HepG2 (cell line): ENCODE results near the gene KHNYN. TPM values are rescaled to one million over a fixed set of nuclear protein-coding genes. Genes with fewer than 3 reads are reported as not detected.

ENCODE experiments used
- ATAC-seq: fragments of 200-7000 bp; cut with Tn5 transposase; 3 replicates; pipeline ENCODE4 v1.9.1; 2020; ENCODE audit warnings: mild to moderate bottlenecking, moderate library complexity
- BruUV-seq: library from RNA; stranded (reverse); fragments of 400-500 nt; replicated peaks from 2 replicates; lab custom pipeline; 2021; lab: Mats Ljungman, UMichigan
- CTCF ChIA-PET: fragments of 300-600 bp; formaldehyde crosslinking; extraction: SDS; loops from one replicate; lab custom pipeline; 2021; ENCODE audit warnings: low total read pairs, inconsistent platforms, low intra/inter-chr PET ratio; lab: Yijun Ruan, JAX
- POLR2A ChIA-PET: fragments of 350-600 bp; sonication (Branson Sonifier 250); formaldehyde crosslinking; loops from one replicate; lab custom pipeline; 2020; ENCODE audit warnings: antibody characterized with exemption, inconsistent platforms; lab: Yijun Ruan, JAX
- DNase-seq: peaks from one replicate; pipeline ENCODE4 v3.0.0-alpha.2; 2015; ENCODE audit warnings: low spot score
- FAIRE-seq: peaks from 3 replicates; lab custom pipeline; 2011; peaks lifted over from hg19 to GRCh38; lab: Jason Lieb, UNC
- H2AFZ ChIP-seq: one replicate; pipeline ENCODE4 v1.6.1; 2011; ENCODE audit warnings: low read length, inconsistent platforms
- H3K27ac ChIP-seq: fragments of 300-600 bp; 3 replicates; pipeline ENCODE4 v1.8.0; 2011; ENCODE audit warnings: mixed run types, mild to moderate bottlenecking, mixed read lengths, low read length, inconsistent platforms; ENCODE audit not compliant: insufficient read depth; ENCODE audit errors: extremely low read length
- H3K27me3 ChIP-seq, 2 experiments: fragments of 200-600 bp in 1 of 2; 2 replicates in 1 of 2; 3 replicates in 1 of 2; pipeline versions ENCODE4 v1.6.0 to v1.8.0; 2011; ENCODE audit warnings: low read length in 2 of 2, mild to moderate bottlenecking in 2 of 2, moderate library complexity in 2 of 2, inconsistent platforms in 1 of 2; ENCODE audit not compliant: insufficient read depth in 2 of 2, control insufficient read depth in 1 of 2
- H3K36me3 ChIP-seq, 2 experiments: fragments of 200-600 bp in 1 of 2; replicated peaks in 1 of 2; 2 replicates in 1 of 2; 3 replicates in 1 of 2; pipeline versions ENCODE4 v1.5.1 to v1.8.0; 2011; ENCODE audit warnings: low read length in 2 of 2, inconsistent platforms in 1 of 2; ENCODE audit not compliant: insufficient read depth in 2 of 2, control insufficient read depth in 1 of 2
- H3K4me1 ChIP-seq: 2 replicates; pipeline ENCODE4 v1.5.1; 2012; ENCODE audit warnings: low read length, inconsistent platforms; ENCODE audit not compliant: insufficient read depth
- H3K4me2 ChIP-seq: 2 replicates; pipeline ENCODE4 v1.6.0; 2011; ENCODE audit warnings: low read depth, low read length, inconsistent platforms
- H3K4me3 ChIP-seq, 3 experiments: fragments of 200-600 bp in 1 of 3; sonication (generic), shearing (Covaris generic) in 1 of 3; replicated peaks in 1 of 3; 2 replicates each; pipeline ENCODE4 v1.5.1; 2011 to 2016; ENCODE audit warnings: low read length in 3 of 3, inconsistent platforms in 2 of 3, low read depth in 2 of 3, mild to moderate bottlenecking in 2 of 3, control low read depth in 1 of 3, mixed read lengths in 1 of 3; ENCODE audit not compliant: insufficient read depth in 1 of 3
- H3K79me2 ChIP-seq: one replicate; pipeline ENCODE4 v1.6.1; 2011; ENCODE audit warnings: low read length, inconsistent platforms; ENCODE audit not compliant: insufficient read depth
- H3K9ac ChIP-seq: 2 replicates; pipeline ENCODE4 v1.6.0; 2011; ENCODE audit warnings: mild to moderate bottlenecking, low read depth, low read length, inconsistent platforms; ENCODE audit not compliant: insufficient read depth
- H3K9me3 ChIP-seq: 2 replicates; pipeline ENCODE4 v1.5.1; 2012; ENCODE audit warnings: mild to moderate bottlenecking, low read length
- H4K20me1 ChIP-seq: 2 replicates; pipeline ENCODE4 v1.6.0; 2011; ENCODE audit warnings: inconsistent platforms, mild to moderate bottlenecking, low read length, moderate library complexity; ENCODE audit not compliant: insufficient read depth
- CC2D1A ChIP-seq: sonication (generic); formaldehyde crosslinking; IDR thresholded peaks from 2 replicates; pipeline ENCODE4 v1.8.1; 2023; ENCODE audit warnings: mild to moderate bottlenecking, missing genetic modification reagents
- ELF4 ChIP-seq: sonication (generic); formaldehyde crosslinking; IDR thresholded peaks from 2 replicates; pipeline ENCODE4 v1.5.0; 2020; ENCODE audit warnings: missing genetic modification reagents, mild to moderate bottlenecking, moderate library complexity, borderline replicate concordance
- FOXA3 ChIP-seq: IDR thresholded peaks from 2 replicates; pipeline ENCODE4 v1.6.1; 2016; ENCODE audit warnings: missing genetic modification reagents, missing compliant biosample characterization
- MAFK ChIP-seq, 2 experiments: IDR thresholded peaks in 1 of 2; conservative IDR thresholded peaks in 1 of 2; 2 replicates each; pipeline ENCODE4 v1.6.1; 2011; ENCODE audit warnings: improper control_type of control experiment in 2 of 2, low read length in 2 of 2
- POLR2AphosphoS5 ChIP-seq: IDR thresholded peaks from 2 replicates; pipeline ENCODE4 v1.6.1; 2012; ENCODE audit warnings: low read depth, low read length
- ZNF383 ChIP-seq: sonication (generic); formaldehyde crosslinking; IDR thresholded peaks from 2 replicates; pipeline ENCODE4 v1.4.0; 2020; ENCODE audit warnings: missing genetic modification reagents, mild to moderate bottlenecking, borderline replicate concordance
- in situ Hi-C: cut with HindIII; loops from 2 replicates; pipeline ENCODE4 v1.10.0; 2017; ENCODE audit warnings: low pct_unique_long_range_greater_than_20kb; ENCODE audit not compliant: extremely low pct_ligation_motif_present
- intact Hi-C: fragments of 100-400 bp; cut with micrococcal nuclease; formaldehyde crosslinking; loops from one replicate; pipeline ENCODE4 v1.10.0; 2022; ENCODE audit not compliant: unreplicated experiment
- polyA plus RNA-seq, 8 experiments: library from polyadenylated mRNA; depleted of rRNA in 3 of 8; stranded (reverse) in 7 of 8; unstranded in 1 of 8; fragments of >200 nt; fragmentation: Illumina TruSeq in 4 of 8; extraction: Trizol in 4 of 8; gene quantifications; 2 replicates each; pipeline versions ENCODE4 v1.2.1 to v1.2.3, GENCODE V29; 2011 to 2016; ENCODE audit warnings: low read depth in 4 of 8, missing spikeins in 1 of 8, mixed read lengths in 1 of 8; ENCODE audit not compliant: insufficient read depth in 1 of 8
- total RNA-seq, 5 experiments: library from RNA; depleted of rRNA; stranded (reverse); fragments of >200 nt; fragmentation: Illumina TruSeq; extraction: Trizol; gene quantifications; 2 replicates each; pipeline ENCODE4 v1.2.3, GENCODE V29; 2016; ENCODE audit warnings: low read depth in 1 of 5
- TF ChIP-seq, protein P1 (sequence below): sonication (generic); formaldehyde crosslinking; IDR thresholded peaks from 2 replicates; pipeline ENCODE4 v1.8.1; 2023; ENCODE audit warnings: mild to moderate bottlenecking, inconsistent platforms, moderate library complexity, missing genetic modification reagents, borderline replicate concordance

KHNYN gene
- total and polyA plus RNA-seq, 2 of the 13 experiments (the other 11 are each of a cell fraction or from before 2014, with no cell fraction given) = 52.8 to 75.7 TPM

DNA sequence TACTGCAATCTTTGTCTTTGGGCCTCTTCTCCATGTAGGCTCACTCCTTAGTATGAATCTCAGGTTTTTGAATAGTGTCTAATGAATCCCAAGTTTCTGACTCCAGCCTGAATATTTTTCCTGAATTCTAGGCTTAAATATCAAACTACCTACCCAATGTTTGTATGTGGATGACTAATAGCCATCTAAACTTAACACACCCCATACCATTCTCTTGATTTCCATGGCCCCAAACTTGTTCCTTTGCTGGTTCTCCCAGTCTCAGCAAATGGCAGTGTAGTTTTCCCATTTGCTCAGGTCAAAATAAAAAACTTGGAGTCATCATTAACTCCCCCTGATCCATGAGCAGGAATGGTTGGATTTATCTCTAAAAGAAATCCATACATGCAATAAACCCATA lies 31.6 kb downstream of the KHNYN start:
- no peak for DNase-seq
- Histone ChIP-seq H3K4me3 (no peak overlapping the region), H3K79me2 (no peaks in the 10 kb centered on the region), H3K9me3 (no peaks in the 10 kb centered on the region), H2AFZ (no peak overlapping the region), H4K20me1 (no peaks in the 10 kb centered on the region), H3K27ac (no peak overlapping the region), H3K36me3 (peaks cover 4 to 5% of the 10 kb centered on the region in 2 experiments; a peak in 2 of 5 replicates), H3K4me2 (no peak overlapping the region), H3K27me3 (no peaks in the 10 kb centered on the region), H3K4me1 (no peaks in the 10 kb centered on the region), H3K9ac (no peak overlapping the region)
- in situ Hi-C loops = no loop called here
- CTCF ChIA-PET = no interaction called here
- intact Hi-C loops = no loop called here
- POLR2A ChIA-PET = interaction anchor here (0.8 kb wide), 1 partner anchor 19 kb away, joined by 4 read pairs; no protein-coding TSS in a partner anchor
- TF ChIP-seq ZNF383 (CRISPR knock-in tag) (no peak), FOXA3 (CRISPR knock-in tag) (no peak), ELF4 (CRISPR knock-in tag) (no peak), POLR2AphosphoS5 (no peak), MAFK (conservative IDR thresholded peaks at IDR 0.05 in 1 of 2, IDR thresholded peaks at IDR 0.05 in 1 of 2; ENCODE audit: low read length in 2 of 2) (peak in 1 of 2 experiments; percentile 29; a peak in 1 of 4 replicates), CC2D1A (no peak)
- TF ChIP-seq, protein P1, sequence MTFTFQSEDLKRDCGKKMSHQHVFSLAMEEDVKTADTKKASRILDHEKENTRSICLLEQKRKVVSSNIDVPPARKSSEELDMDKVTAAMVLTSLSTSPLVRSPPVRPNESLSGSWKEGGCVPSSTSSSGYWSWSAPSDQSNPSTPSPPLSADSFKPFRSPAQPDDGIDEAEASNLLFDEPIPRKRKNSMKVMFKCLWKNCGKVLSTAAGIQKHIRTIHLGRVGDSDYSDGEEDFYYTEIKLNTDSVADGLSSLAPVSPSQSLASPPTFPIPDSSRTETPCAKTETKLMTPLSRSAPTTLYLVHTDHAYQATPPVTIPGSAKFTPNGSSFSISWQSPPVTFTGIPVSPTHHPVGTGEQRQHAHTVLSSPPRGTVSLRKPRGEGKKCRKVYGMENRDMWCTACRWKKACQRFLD (CRISPR knock-in tag) = no peak
- FAIRE-seq = no peak
- no TSS peak for BruUV-seq
- no peak for ATAC-seq
